ENCODE measurements around the gene ACSL5.

- TF ChIP-seq POLR2A (IDR thresholded peaks at IDR 0.05) (no peak), CTCF (IDR thresholded peaks at IDR 0.05) (no peak)
Measured at GRCh38 chr10:112397592-112397991, 23.7 kb downstream of the ACSL5 start.

Data from prostate gland (tissue), 2 donors.